ENCODE measurements around the gene ADAMTS20. TPM values are rescaled to one million over a fixed set of nuclear protein-coding genes. Genes with fewer than 3 reads are reported as not detected.

Gene ADAMTS20
- total and polyA plus RNA-seq, 2 donors (not counting 3 experiments of a cell fraction or from before 2014, with no cell fraction given), result not detected

DNA sequence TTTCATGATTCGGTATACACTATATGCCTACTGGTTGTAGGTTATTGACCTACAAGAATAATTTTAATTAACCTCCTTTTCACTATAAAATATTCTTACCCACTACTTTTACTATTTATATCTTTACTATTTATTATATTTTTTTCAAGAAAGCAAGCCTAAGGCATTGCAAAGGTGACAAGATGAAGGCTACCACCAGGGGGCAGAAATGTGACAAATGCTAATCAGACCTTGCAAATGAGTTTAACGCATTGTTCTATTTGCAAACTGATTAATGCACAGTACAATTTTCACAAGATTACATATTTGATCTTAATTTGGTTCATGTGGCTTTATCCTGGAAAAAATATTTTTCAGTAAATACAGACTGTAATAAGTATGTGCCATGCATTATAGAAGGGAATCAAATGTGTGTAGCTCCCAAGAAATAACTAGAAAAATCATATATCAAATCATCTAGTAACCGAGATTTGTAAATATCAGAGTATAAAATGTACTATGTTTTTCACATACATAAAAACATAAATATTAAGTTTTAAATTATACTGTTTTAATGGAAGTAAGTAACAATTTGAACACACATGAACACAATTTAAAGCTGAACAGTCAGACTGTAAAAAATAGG lies 107.0 kb downstream of the ADAMTS20 start:
- TF ChIP-seq, protein P1, sequence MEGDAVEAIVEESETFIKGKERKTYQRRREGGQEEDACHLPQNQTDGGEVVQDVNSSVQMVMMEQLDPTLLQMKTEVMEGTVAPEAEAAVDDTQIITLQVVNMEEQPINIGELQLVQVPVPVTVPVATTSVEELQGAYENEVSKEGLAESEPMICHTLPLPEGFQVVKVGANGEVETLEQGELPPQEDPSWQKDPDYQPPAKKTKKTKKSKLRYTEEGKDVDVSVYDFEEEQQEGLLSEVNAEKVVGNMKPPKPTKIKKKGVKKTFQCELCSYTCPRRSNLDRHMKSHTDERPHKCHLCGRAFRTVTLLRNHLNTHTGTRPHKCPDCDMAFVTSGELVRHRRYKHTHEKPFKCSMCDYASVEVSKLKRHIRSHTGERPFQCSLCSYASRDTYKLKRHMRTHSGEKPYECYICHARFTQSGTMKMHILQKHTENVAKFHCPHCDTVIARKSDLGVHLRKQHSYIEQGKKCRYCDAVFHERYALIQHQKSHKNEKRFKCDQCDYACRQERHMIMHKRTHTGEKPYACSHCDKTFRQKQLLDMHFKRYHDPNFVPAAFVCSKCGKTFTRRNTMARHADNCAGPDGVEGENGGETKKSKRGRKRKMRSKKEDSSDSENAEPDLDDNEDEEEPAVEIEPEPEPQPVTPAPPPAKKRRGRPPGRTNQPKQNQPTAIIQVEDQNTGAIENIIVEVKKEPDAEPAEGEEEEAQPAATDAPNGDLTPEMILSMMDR (IDR thresholded peaks at IDR 0.05; ENCODE audit: extremely low read depth in 1 of 2, insufficient read depth in 1 of 2, low read depth in 1 of 2, low read length in 2 of 2), result peak; percentile 64 to 74
- TF ChIP-seq GATA2 (IDR thresholded peaks at IDR 0.05; ENCODE audit: insufficient read depth, insufficient read length, low read depth, low read length) (no peak), FOS (IDR thresholded peaks at IDR 0.05; ENCODE audit: borderline replicate concordance, insufficient read depth, low read length) (no peak), JUN (IDR thresholded peaks at IDR 0.05; ENCODE audit: borderline replicate concordance, insufficient read depth, insufficient read length, low read depth) (no peak), EZH2 (IDR thresholded peaks at IDR 0.05; ENCODE audit: borderline replicate concordance, low read depth, low read length, severe bottlenecking) (no peak), POLR2AphosphoS5 (IDR thresholded peaks at IDR 0.05; ENCODE audit: insufficient read depth, low read depth, low read length) (no peak)
- Histone ChIP-seq H3K9me1 (replicated peaks; ENCODE audit: control insufficient read depth, extremely low read depth, insufficient read depth, low read length) (no peaks in the 10 kb centered on the region), H3K27ac (ENCODE audit: insufficient read depth, low read depth, low read length) (no peak overlapping the region), H3K9ac (replicated peaks; ENCODE audit: extremely low read depth, insufficient read depth, low read length) (no peak overlapping the region), H2AFZ (ENCODE audit: low read depth, low read length) (no peak overlapping the region), H3K9me3 (replicated peaks; ENCODE audit: control insufficient read depth, insufficient read depth, low read length) (no peaks in the 10 kb centered on the region), H3K4me2 (ENCODE audit: insufficient read depth, low read length) (no peak overlapping the region), H3K4me1 (ENCODE audit: control insufficient read depth, extremely low read depth, insufficient read depth, low read length) (no peaks in the 10 kb centered on the region), H3K79me2 (ENCODE audit: control insufficient read depth, insufficient read depth, low read length) (no peaks in the 10 kb centered on the region), H3K27me3 (ENCODE audit: control insufficient read depth in 2 of 2, insufficient read depth in 2 of 2, low read length in 2 of 2) (peaks cover 0 to 2% of the 10 kb centered on the region in 2 experiments), H3K36me3 (ENCODE audit: control insufficient read depth in 2 of 2, extremely low read depth in 1 of 2, insufficient read depth in 2 of 2, low read length in 2 of 2) (no peaks in the 10 kb centered on the region), H3K4me3 (replicated peaks in 1 of 3; ENCODE audit: insufficient read depth in 1 of 3, low read depth in 1 of 3, low read length in 3 of 3) (no peak overlapping the region), H4K20me1 (replicated peaks; ENCODE audit: control insufficient read depth, extremely low read depth, insufficient read depth, low read length) (no peaks in the 10 kb centered on the region)
- peak; percentile 64 for FAIRE-seq
- DNase-seq (ENCODE audit: low read depth, low spot score), result peak; percentile 76
- dilution Hi-C loops (cut with MboI; ENCODE audit: extremely low pct_ligation_motif_present, low sequenced_read_pairs), result no loop called here
- ChIA-PET CTCF (interaction anchor here (0.6 to 4.8 kb wide), 20 partner anchors 9 to 962 kb away, joined by 3 to 137 read pairs (median 4); no protein-coding TSS in a partner anchor), POLR2A (no interaction called here)
- no TSS peak for BruUV-seq (replicated peaks)
- intact Hi-C loops (cut with micrococcal nuclease), result loop anchor here (1.0 to 2.0 kb wide), 3 partner anchors 232 to 437 kb away; no protein-coding TSS in a partner anchor
